Skeletal muscle satellite cell (primary cell): Measurements from ENCODE around the gene ELAVL4.

ENCODE experiments used
- H3K27me3 ChIP-seq: 2 replicates; pipeline ENCODE4 v1.7.0; 2013; ENCODE audit warnings: low read length; ENCODE audit not compliant: control insufficient read depth, insufficient read depth
- H3K36me3 ChIP-seq: 2 replicates; pipeline ENCODE4 v1.7.0; 2013; ENCODE audit warnings: mild to moderate bottlenecking, control low read depth, low read length; ENCODE audit not compliant: insufficient read depth
- H3K4me1 ChIP-seq: 2 replicates; pipeline ENCODE4 v1.7.0; 2013; ENCODE audit warnings: low read length; ENCODE audit not compliant: control insufficient read depth, insufficient read depth
- H3K4me2 ChIP-seq: 2 replicates; pipeline ENCODE4 v1.7.0; 2013; ENCODE audit warnings: mild to moderate bottlenecking, low read length
- H3K4me3 ChIP-seq: 2 replicates; pipeline ENCODE4 v1.7.0; 2013; ENCODE audit warnings: low read length
- H3K9ac ChIP-seq: 2 replicates; pipeline ENCODE4 v1.7.0; 2013; ENCODE audit warnings: mild to moderate bottlenecking, low read depth, low read length, moderate library complexity
- H3K9me3 ChIP-seq: replicated peaks from 2 replicates; pipeline ENCODE4 v1.7.0; 2013; ENCODE audit warnings: mild to moderate bottlenecking, control low read depth, low read length

Gene ELAVL4

GRCh38 chr1:50181027-50181663, 72.4 kb downstream of the ELAVL4 start:
- no peaks in the 10 kb centered on the region for H3K36me3 ChIP-seq
- H3K4me3 ChIP-seq: no peak overlapping the region
- H3K4me1 ChIP-seq: no peaks in the 10 kb centered on the region
- no peak overlapping the region for H3K9ac ChIP-seq
- no peaks in the 10 kb centered on the region for H3K27me3 ChIP-seq
- no peak overlapping the region for H3K4me2 ChIP-seq
- no peaks in the 10 kb centered on the region for H3K9me3 ChIP-seq

- Histone ChIP-seq H3K36me3 (no peaks in the 10 kb centered on the region), H3K4me1 (no peaks in the 10 kb centered on the region), H3K4me3 (no peak overlapping the region), H3K9me3 (no peaks in the 10 kb centered on the region), H3K27me3 (no peaks in the 10 kb centered on the region), H3K9ac (no peak overlapping the region), H3K4me2 (no peak overlapping the region)
Measured at GRCh38 chr1:50183378-50184133, 74.8 kb downstream of the ELAVL4 start.

- Histone ChIP-seq H3K4me3 (no peak overlapping the region), H3K27me3 (no peaks in the 10 kb centered on the region), H3K9me3 (no peaks in the 10 kb centered on the region), H3K9ac (no peak overlapping the region), H3K4me2 (no peak overlapping the region), H3K36me3 (no peaks in the 10 kb centered on the region), H3K4me1 (no peaks in the 10 kb centered on the region)
Measured at GRCh38 chr1:50189369-50189768, 80.6 kb downstream of the ELAVL4 start.

GRCh38 chr1:50193002-50193401, 84.3 kb downstream of the ELAVL4 start:
- H3K9me3 ChIP-seq: no peaks in the 10 kb centered on the region
- no peak overlapping the region for H3K9ac ChIP-seq
- no peaks in the 10 kb centered on the region for H3K4me1 ChIP-seq
- no peaks in the 10 kb centered on the region for H3K36me3 ChIP-seq
- no peaks in the 10 kb centered on the region for H3K27me3 ChIP-seq
- H3K4me3 ChIP-seq: no peak overlapping the region
- no peak overlapping the region for H3K4me2 ChIP-seq

- Histone ChIP-seq H3K4me1 (no peaks in the 10 kb centered on the region), H3K4me2 (no peak overlapping the region), H3K9ac (no peak overlapping the region), H3K27me3 (no peaks in the 10 kb centered on the region), H3K4me3 (no peak overlapping the region), H3K9me3 (no peaks in the 10 kb centered on the region), H3K36me3 (no peaks in the 10 kb centered on the region)
Measured at GRCh38 chr1:50195205-50195604, 86.5 kb downstream of the ELAVL4 start.

GRCh38 chr1:50196081-50196480, 87.4 kb downstream of the ELAVL4 start:
- Histone ChIP-seq H3K9ac (no peak overlapping the region), H3K4me1 (no peaks in the 10 kb centered on the region), H3K9me3 (no peaks in the 10 kb centered on the region), H3K4me3 (no peak overlapping the region), H3K36me3 (no peaks in the 10 kb centered on the region), H3K27me3 (no peaks in the 10 kb centered on the region), H3K4me2 (no peak overlapping the region)

- H3K9me3 ChIP-seq: no peaks in the 10 kb centered on the region
- no peak overlapping the region for H3K4me3 ChIP-seq
- no peak overlapping the region for H3K9ac ChIP-seq
- H3K27me3 ChIP-seq: no peaks in the 10 kb centered on the region
- H3K4me1 ChIP-seq: no peaks in the 10 kb centered on the region
- H3K36me3 ChIP-seq: no peaks in the 10 kb centered on the region
- H3K4me2 ChIP-seq: no peak overlapping the region
Measured at GRCh38 chr1:50197216-50197615, 88.5 kb downstream of the ELAVL4 start.

GRCh38 chr1:50208315-50208714, 99.6 kb downstream of the ELAVL4 start:
- H3K4me3 ChIP-seq: no peak overlapping the region
- H3K9ac ChIP-seq: no peak overlapping the region
- H3K9me3 ChIP-seq: no peaks in the 10 kb centered on the region
- H3K27me3 ChIP-seq: no peaks in the 10 kb centered on the region
- no peaks in the 10 kb centered on the region for H3K4me1 ChIP-seq
- H3K4me2 ChIP-seq: no peak overlapping the region
- H3K36me3 ChIP-seq: no peaks in the 10 kb centered on the region

GRCh38 chr1:50208756-50209155, 100.0 kb downstream of the ELAVL4 start:
- Histone ChIP-seq H3K4me2 (no peak overlapping the region), H3K4me1 (no peaks in the 10 kb centered on the region), H3K36me3 (no peaks in the 10 kb centered on the region), H3K9me3 (no peaks in the 10 kb centered on the region), H3K4me3 (no peak overlapping the region), H3K27me3 (no peaks in the 10 kb centered on the region), H3K9ac (no peak overlapping the region)

- no peaks in the 10 kb centered on the region for H3K9me3 ChIP-seq
- no peaks in the 10 kb centered on the region for H3K36me3 ChIP-seq
- no peaks in the 10 kb centered on the region for H3K4me1 ChIP-seq
- no peaks in the 10 kb centered on the region for H3K27me3 ChIP-seq
- H3K4me3 ChIP-seq: no peak overlapping the region
- no peak overlapping the region for H3K4me2 ChIP-seq
- H3K9ac ChIP-seq: no peak overlapping the region
Measured at GRCh38 chr1:50209749-50210148, 101.0 kb downstream of the ELAVL4 start.

- H3K4me2 ChIP-seq: no peak overlapping the region
- H3K4me1 ChIP-seq: no peaks in the 10 kb centered on the region
- no peaks in the 10 kb centered on the region for H3K27me3 ChIP-seq
- no peaks in the 10 kb centered on the region for H3K9me3 ChIP-seq
- H3K36me3 ChIP-seq: no peaks in the 10 kb centered on the region
- H3K4me3 ChIP-seq: no peak overlapping the region
- no peak overlapping the region for H3K9ac ChIP-seq
Measured at GRCh38 chr1:50213505-50213904, 104.8 kb downstream of the ELAVL4 start.

- Histone ChIP-seq H3K4me3 (no peak overlapping the region), H3K4me1 (no peaks in the 10 kb centered on the region), H3K36me3 (no peaks in the 10 kb centered on the region), H3K4me2 (no peak overlapping the region), H3K9ac (no peak overlapping the region), H3K27me3 (no peaks in the 10 kb centered on the region), H3K9me3 (no peaks in the 10 kb centered on the region)
Measured at GRCh38 chr1:50214717-50215116, 106.0 kb downstream of the ELAVL4 start.
